ENCODE data around the gene VPS13C.

DNA sequence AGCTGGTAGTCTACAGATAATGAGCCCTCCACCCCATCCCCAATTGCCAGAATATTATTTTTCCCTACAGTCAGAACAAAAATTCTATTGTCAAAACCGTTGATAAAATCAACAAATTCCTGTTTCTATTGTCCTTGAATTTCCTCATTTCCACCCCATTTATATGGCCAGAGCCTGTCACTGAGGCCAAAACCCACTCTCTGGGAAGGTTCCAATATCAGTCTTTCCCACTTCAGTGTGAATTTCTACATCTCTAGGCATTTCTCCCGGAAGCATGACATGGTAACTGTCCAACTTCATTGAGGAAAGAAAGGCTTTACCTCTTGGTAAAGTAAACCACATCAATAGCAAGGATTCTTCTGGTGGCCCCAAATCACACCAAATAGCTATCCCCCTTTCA lies 48.2 kb upstream of the VPS13C start:
- TF ChIP-seq EZH2 (IDR thresholded peaks at IDR 0.05; ENCODE audit: insufficient read depth, poor library complexity, severe bottlenecking), result no peak
- TF ChIP-seq EZH2phosphoT487 (IDR thresholded peaks at IDR 0.05; ENCODE audit: insufficient read depth, low read depth), result no peak
